HEK293 (cell line): ENCODE results near the gene RGS7.

Experiments
- CTCF ChIA-PET: fragments of 350-600 bp; formaldehyde crosslinking; extraction: SDS; loops from one replicate; lab custom pipeline; 2021; ENCODE audit warnings: antibody characterized with exemption; lab: Yijun Ruan, JAX
- POLR2A ChIA-PET: fragments of 300-600 bp; formaldehyde crosslinking; extraction: SDS; loops from one replicate; lab custom pipeline; 2020; ENCODE audit warnings: antibody characterized with exemption, inconsistent platforms; lab: Yijun Ruan, JAX
- H3K27ac ChIP-seq: fragments of 200-500 bp; sonication (Bioruptor generic); 2 replicates; pipeline ENCODE4 v1.5.1; 2014; ENCODE audit warnings: low read depth, low read length, control low read depth, inconsistent platforms; ENCODE audit errors: extremely low read depth
- H3K36me3 ChIP-seq, 2 experiments: fragments of 200-500 bp in 1 of 2; sonication (Bioruptor generic) in 1 of 2; 1 replicate in 1 of 2; 2 replicates in 1 of 2; pipeline ENCODE4 v1.5.1; 2014 to 2017; ENCODE audit warnings: inconsistent platforms in 2 of 2, low read length in 2 of 2; ENCODE audit not compliant: control insufficient read depth in 2 of 2, insufficient read depth in 1 of 2
- H3K4me1 ChIP-seq: fragments of 200-500 bp; sonication (Bioruptor generic); 2 replicates; pipeline ENCODE4 v1.5.1; 2014; ENCODE audit warnings: mild to moderate bottlenecking, low read length, inconsistent platforms; ENCODE audit not compliant: control insufficient read depth, insufficient read depth
- H3K4me3 ChIP-seq: 2 replicates; pipeline ENCODE4 v1.5.1; 2011; ENCODE audit warnings: low read depth, mild to moderate bottlenecking, control low read depth, low read length, moderate library complexity
- H3K9me3 ChIP-seq: fragments of 200-500 bp; sonication (Bioruptor generic); 2 replicates; pipeline ENCODE4 v1.5.1; 2014; ENCODE audit warnings: low read depth, low read length, inconsistent platforms; ENCODE audit not compliant: control insufficient read depth, insufficient read depth
- FEZF1 ChIP-seq: fragments of 450-650 bp; formaldehyde crosslinking; IDR thresholded peaks from 2 replicates; pipeline ENCODE4 v1.5.1; 2016; ENCODE audit warnings: missing biosample characterization, missing genetic modification characterization
- GLIS2 ChIP-seq: fragments of 450-650 bp; formaldehyde crosslinking; IDR thresholded peaks from 2 replicates; pipeline ENCODE4 v1.5.1; 2016; ENCODE audit warnings: missing biosample characterization, missing genetic modification characterization
- IKZF3 ChIP-seq: fragments of 450-650 bp; IDR thresholded peaks from 2 replicates; pipeline ENCODE4 v1.5.0; 2018; ENCODE audit warnings: missing biosample characterization, mild to moderate bottlenecking, missing genetic modification characterization, moderate library complexity
- KLF1 ChIP-seq: fragments of 450-650 bp; formaldehyde crosslinking; IDR thresholded peaks from 2 replicates; pipeline ENCODE4 v1.5.1; 2016; ENCODE audit warnings: missing biosample characterization, missing genetic modification characterization
- KLF17 ChIP-seq: fragments of 450-650 bp; formaldehyde crosslinking; IDR thresholded peaks from 2 replicates; pipeline ENCODE4 v1.5.1; 2016; ENCODE audit warnings: missing biosample characterization, missing genetic modification characterization
- KLF8 ChIP-seq: fragments of 450-650 bp; formaldehyde crosslinking; IDR thresholded peaks from 2 replicates; pipeline ENCODE4 v1.5.1; 2016; ENCODE audit warnings: missing biosample characterization, missing genetic modification characterization
- REST ChIP-seq: fragments of 450-650 bp; formaldehyde crosslinking; IDR thresholded peaks from 2 replicates; pipeline ENCODE4 v1.5.1; 2016; ENCODE audit warnings: missing biosample characterization, missing genetic modification characterization
- SCRT1 ChIP-seq: fragments of 450-650 bp; formaldehyde crosslinking; IDR thresholded peaks from 2 replicates; pipeline ENCODE4 v1.5.1; 2016; ENCODE audit warnings: missing biosample characterization, missing genetic modification characterization, borderline replicate concordance
- SCRT2 ChIP-seq: fragments of 450-650 bp; formaldehyde crosslinking; IDR thresholded peaks from 2 replicates; pipeline ENCODE4 v1.5.1; 2016; ENCODE audit warnings: missing biosample characterization, missing genetic modification characterization
- TCF7L2 ChIP-seq: IDR thresholded peaks from 2 replicates; pipeline ENCODE4 v1.6.1; 2011; ENCODE audit warnings: low read depth, mild to moderate bottlenecking, inconsistent platforms, low read length, moderate library complexity, borderline replicate concordance
- ZFP41 ChIP-seq: fragments of 450-650 bp; formaldehyde crosslinking; IDR thresholded peaks from 2 replicates; pipeline ENCODE4 v1.5.1; 2016; ENCODE audit warnings: missing biosample characterization, missing genetic modification characterization, borderline replicate concordance
- ZNF10 ChIP-seq: fragments of 450-650 bp; formaldehyde crosslinking; IDR thresholded peaks from 2 replicates; pipeline ENCODE4 v1.5.1; 2017; ENCODE audit warnings: missing biosample characterization, missing genetic modification characterization
- ZNF114 ChIP-seq: fragments of 450-650 bp; formaldehyde crosslinking; IDR thresholded peaks from 2 replicates; pipeline ENCODE4 v1.5.0; 2017; ENCODE audit warnings: missing biosample characterization, missing genetic modification characterization
- ZNF140 ChIP-seq: fragments of 450-650 bp; formaldehyde crosslinking; IDR thresholded peaks from 2 replicates; pipeline ENCODE4 v1.5.1; 2016; ENCODE audit warnings: missing biosample characterization, missing genetic modification characterization
- ZNF24 ChIP-seq: fragments of 450-650 bp; formaldehyde crosslinking; IDR thresholded peaks from 2 replicates; pipeline ENCODE4 v1.5.1; 2016; ENCODE audit warnings: missing biosample characterization, missing genetic modification characterization
- ZNF302 ChIP-seq: fragments of 450-650 bp; formaldehyde crosslinking; IDR thresholded peaks from 2 replicates; pipeline ENCODE4 v1.5.1; 2016; ENCODE audit warnings: missing biosample characterization, missing genetic modification characterization, low read depth
- ZNF335 ChIP-seq: fragments of 450-650 bp; formaldehyde crosslinking; conservative IDR thresholded peaks from 2 replicates; pipeline ENCODE4 v1.5.1; 2016; ENCODE audit warnings: missing biosample characterization, missing genetic modification characterization
- ZNF571 ChIP-seq: fragments of 450-650 bp; formaldehyde crosslinking; IDR thresholded peaks from 2 replicates; pipeline ENCODE4 v1.5.0; 2017; ENCODE audit warnings: missing biosample characterization, missing genetic modification characterization
- ZNF664 ChIP-seq: fragments of 450-650 bp; formaldehyde crosslinking; IDR thresholded peaks from 2 replicates; pipeline ENCODE4 v1.5.1; 2016; ENCODE audit warnings: missing biosample characterization, missing genetic modification characterization
- ZNF692 ChIP-seq: fragments of 450-650 bp; formaldehyde crosslinking; IDR thresholded peaks from 2 replicates; pipeline ENCODE4 v1.5.1; 2016; ENCODE audit warnings: missing biosample characterization, missing genetic modification characterization
- ZSCAN30 ChIP-seq: fragments of 450-650 bp; IDR thresholded peaks from 2 replicates; pipeline ENCODE4 v1.5.1; 2018; ENCODE audit warnings: missing biosample characterization, mild to moderate bottlenecking, missing genetic modification characterization, moderate library complexity
- ZSCAN4 ChIP-seq: fragments of 450-650 bp; formaldehyde crosslinking; IDR thresholded peaks from 2 replicates; pipeline ENCODE4 v1.5.1; 2017; ENCODE audit warnings: missing biosample characterization, missing genetic modification characterization

Gene RGS7

GRCh38 chr1:241355311-241356010 lies 1.5 kb downstream of the RGS7 start (continued):
- TF ChIP-seq ZNF692 (tag by site-specific recombination) (no peak), ZNF335 (tag by site-specific recombination) (no peak), ZNF114 (tag by site-specific recombination) (no peak), KLF1 (tag by site-specific recombination) (no peak), REST (no peak), SCRT1 (no peak), ZSCAN4 (tag by site-specific recombination) (no peak), ZNF24 (tag by site-specific recombination) (no peak), TCF7L2 (no peak), FEZF1 (no peak), ZNF140 (no peak), GLIS2 (no peak), ZNF302 (tag by site-specific recombination) (no peak), KLF17 (tag by site-specific recombination) (no peak), KLF8 (tag by site-specific recombination) (no peak), ZNF664 (no peak), ZFP41 (tag by site-specific recombination) (no peak), ZNF571 (no peak)

- POLR2A ChIA-PET, result no interaction called here
- Histone ChIP-seq H3K36me3 (no peaks in the 10 kb centered on the region), H3K4me3 (no peak overlapping the region), H3K4me1 (no peaks in the 10 kb centered on the region), H3K9me3 (no peaks in the 10 kb centered on the region), H3K27ac (no peak overlapping the region)
- peak; percentile 42; the same call in 1 of the 2 replicates for TF ChIP-seq FEZF1
- 0 out of 2 replicates have a peak, but pooled peaks have one; percentile 14 for TF ChIP-seq ZNF335 (tag by site-specific recombination)
- no peak for TF ChIP-seq ZSCAN30 (tag by site-specific recombination)
- peak; percentile 52; the same call in 1 of the 2 replicates for TF ChIP-seq ZNF10 (tag by site-specific recombination)
- peak; percentile 81 for TF ChIP-seq IKZF3 (tag by site-specific recombination)
- no peak for TF ChIP-seq SCRT2 (tag by site-specific recombination)
- CTCF ChIA-PET, result interaction anchor here (0.6 kb wide), 1 partner anchor 555 kb away, joined by 4 read pairs; no protein-coding TSS in a partner anchor
Measured at GRCh38 chr1:241352401-241352800, 4.6 kb downstream of the RGS7 start.
